ENCODE data around the gene FAM241A. TPM values are rescaled to one million over a fixed set of nuclear protein-coding genes. Genes with fewer than 3 reads are reported as not detected.
"Not testable (repeated sequence)": the region's sequence is repeated elsewhere in the genome, so short reads cannot be mapped to it uniquely, and the experiment has no call there.

Gene FAM241A
- total RNA-seq, 1 experiment from 2014 or later = 0.90 TPM

GRCh38 chr4:112175840-112176239 is 30.6 kb downstream of the FAM241A start:
- CTCF ChIA-PET = no interaction called here
- H3K4me3 ChIP-seq (ENCODE audit: low read depth in 2 of 2, low read length in 2 of 2) = no peak overlapping the region
- BruUV-seq (replicated peaks) = no TSS peak
- intact Hi-C loops (cut with micrococcal nuclease; ENCODE audit: unreplicated experiment) (no loop called here), in situ Hi-C loops (cut with HindIII; ENCODE audit: low pct_unique_long_range_greater_than_20kb, low sequenced_read_pairs) (no loop called here)
- H3K27ac ChIP-seq (ENCODE audit: low read length) = no peak overlapping the region
- H3K4me1 ChIP-seq (ENCODE audit: control insufficient read depth, insufficient read depth, low read length) = no peaks in the 10 kb centered on the region; the same call in 1 of the 2 replicates
- no peaks in the 10 kb centered on the region for H3K9me3 ChIP-seq (ENCODE audit: control insufficient read depth, insufficient read depth, low read depth, low read length)
- DNase-seq (ENCODE audit: low read depth, low spot score) (no peak), ATAC-seq (no peak)
- POLR2A ChIA-PET = no interaction called here
- no peaks in the 10 kb centered on the region for H3K27me3 ChIP-seq (ENCODE audit: control insufficient read depth, insufficient read depth, low read length)
- H3K36me3 ChIP-seq (ENCODE audit: control insufficient read depth, insufficient read depth, low read length) = no peaks in the 10 kb centered on the region
- TF ChIP-seq POLR2AphosphoS5 (IDR thresholded peaks at IDR 0.05; ENCODE audit: low read depth, low read length) (no peak), SIN3A (IDR thresholded peaks at IDR 0.05; ENCODE audit: borderline replicate concordance, insufficient read depth, low read depth, low read length) (no peak)

- Histone ChIP-seq H3K4me1 (ENCODE audit: control insufficient read depth, insufficient read depth, low read length) (no peaks in the 10 kb centered on the region), H3K4me3 (ENCODE audit: low read depth in 2 of 2, low read length in 2 of 2) (no peak overlapping the region), H3K27me3 (ENCODE audit: control insufficient read depth, insufficient read depth, low read length) (no peaks in the 10 kb centered on the region), H3K9me3 (ENCODE audit: control insufficient read depth, insufficient read depth, low read depth, low read length) (no peaks in the 10 kb centered on the region), H3K36me3 (ENCODE audit: control insufficient read depth, insufficient read depth, low read length) (no peaks in the 10 kb centered on the region), H3K27ac (ENCODE audit: low read length) (no peak overlapping the region)
- intact Hi-C loops (cut with micrococcal nuclease; ENCODE audit: unreplicated experiment) = no loop called here
- no TSS peak for BruUV-seq (replicated peaks)
- ChIA-PET POLR2A (no interaction called here), CTCF (no interaction called here)
- in situ Hi-C loops (cut with HindIII; ENCODE audit: low pct_unique_long_range_greater_than_20kb, low sequenced_read_pairs) = no loop called here
- TF ChIP-seq REST (IDR thresholded peaks at IDR 0.05; ENCODE audit: insufficient read depth in 1 of 2, low read depth in 2 of 2, low read length in 1 of 2) (no peak), TCF7L2 (IDR thresholded peaks at IDR 0.05; ENCODE audit: low read depth, low read length) (no peak), SIN3A (IDR thresholded peaks at IDR 0.05; ENCODE audit: borderline replicate concordance, insufficient read depth, low read depth, low read length) (no peak), POLR2AphosphoS5 (IDR thresholded peaks at IDR 0.05; ENCODE audit: low read depth, low read length) (no peak), CTCF (IDR thresholded peaks at IDR 0.05) (no peak)
- ATAC-seq (no peak), DNase-seq (ENCODE audit: low read depth, low spot score) (no peak)
Observed at GRCh38 chr4:112176596-112176995, 31.3 kb downstream of the FAM241A start.

- H3K4me3 ChIP-seq (ENCODE audit: low read depth in 2 of 2, low read length in 2 of 2); H3K9me3 ChIP-seq (ENCODE audit: control insufficient read depth, insufficient read depth, low read depth, low read length); intact Hi-C loops (cut with micrococcal nuclease; ENCODE audit: unreplicated experiment); H3K36me3 ChIP-seq (ENCODE audit: control insufficient read depth, insufficient read depth, low read length); DNase-seq (ENCODE audit: low read depth, low spot score); CTCF ChIA-PET; H3K27me3 ChIP-seq (ENCODE audit: control insufficient read depth, insufficient read depth, low read length); H3K4me1 ChIP-seq (ENCODE audit: control insufficient read depth, insufficient read depth, low read length); in situ Hi-C loops (cut with HindIII; ENCODE audit: low pct_unique_long_range_greater_than_20kb, low sequenced_read_pairs); ATAC-seq; POLR2A ChIA-PET; BruUV-seq (replicated peaks); H3K27ac ChIP-seq (ENCODE audit: low read length): not testable (repeated sequence)
Observed at GRCh38 chr4:112178741-112179140, 33.5 kb downstream of the FAM241A start.

Measured in Panc1 (cell line).